Stimulated activated CD4-positive, alpha-beta T cell treated with anti-CD3 and anti-CD28 coated beads, Interleukin-4, amount 100 ng/mL, for 4 hours (primary cell): ENCODE data around the gene ACBD5.
"Not testable (repeated sequence)": the region's sequence is repeated elsewhere in the genome, so short reads cannot be mapped to it uniquely, and the experiment has no call there.

Experiments
- DNase-seq, 2 experiments: peaks; one replicate each; pipeline ENCODE4 v3.0.0-alpha.2; 2020

The ACBD5 gene

DNA sequence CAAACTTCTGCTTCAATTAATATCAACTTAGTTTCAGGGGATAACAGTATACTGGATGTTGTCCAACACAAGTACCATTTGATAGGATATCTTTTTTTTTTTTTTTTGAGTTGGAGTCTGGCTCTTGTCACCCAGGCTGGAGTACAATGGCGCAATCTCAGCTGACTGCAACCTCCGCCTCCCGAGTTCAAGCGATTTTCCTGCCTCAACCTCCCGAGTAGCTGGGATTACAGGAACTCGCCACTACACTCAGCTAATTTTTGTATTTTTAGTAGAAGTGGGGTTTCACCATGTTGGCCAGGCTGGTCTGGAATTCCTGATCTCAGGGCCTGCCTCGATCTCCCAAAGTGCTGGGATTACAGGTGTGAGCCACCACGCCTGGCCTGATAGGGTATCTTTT lies 3.1 kb downstream of the ACBD5 start:
- DNase-seq = not testable (repeated sequence)

DNA sequence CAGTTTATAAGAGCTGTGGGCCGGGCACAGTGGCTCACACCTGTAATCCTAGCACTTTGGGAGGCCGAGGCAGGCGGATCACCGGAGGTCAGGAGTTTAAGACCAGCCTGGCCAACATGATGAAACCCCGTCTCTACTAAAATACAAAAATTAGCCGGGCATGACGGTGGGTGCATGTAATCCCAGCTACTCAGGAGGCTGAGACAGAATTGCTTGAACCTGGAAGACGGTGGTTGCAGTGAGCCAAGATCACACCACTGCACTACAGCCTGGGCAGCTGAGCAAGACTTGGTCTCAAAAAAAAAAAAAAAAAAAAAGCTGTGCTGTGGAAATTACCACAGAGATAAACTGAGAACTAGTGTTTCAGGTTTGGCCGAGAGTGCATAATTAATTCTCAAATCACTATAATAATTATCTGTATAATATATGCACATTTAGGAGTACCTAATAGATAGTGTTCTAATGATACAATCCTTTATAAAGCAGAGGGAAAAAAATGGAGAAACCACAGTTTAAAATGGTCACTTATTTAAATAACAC lies 3.9 kb downstream of the ACBD5 start:
- not testable (repeated sequence) for DNase-seq

DNA sequence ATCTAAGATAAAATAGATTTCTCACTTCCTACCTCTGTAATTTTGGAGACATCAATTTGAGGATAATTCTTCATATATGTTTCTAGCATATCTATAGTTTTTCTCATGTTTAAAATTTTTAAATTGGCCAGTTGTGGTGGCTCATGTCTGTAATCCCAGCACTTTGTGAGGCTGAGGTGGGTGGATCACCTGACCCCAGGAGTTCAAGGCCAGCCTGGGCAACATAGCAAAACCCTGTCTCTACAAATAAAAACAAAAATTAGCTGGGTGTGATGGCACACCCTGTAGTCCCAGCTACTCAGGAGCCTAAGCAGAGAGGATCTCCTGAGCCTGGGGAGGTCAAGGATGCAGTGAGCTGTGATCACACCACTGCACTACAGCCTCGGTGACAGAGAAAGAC lies 4.9 kb downstream of the ACBD5 start:
- no peak for DNase-seq

DNA sequence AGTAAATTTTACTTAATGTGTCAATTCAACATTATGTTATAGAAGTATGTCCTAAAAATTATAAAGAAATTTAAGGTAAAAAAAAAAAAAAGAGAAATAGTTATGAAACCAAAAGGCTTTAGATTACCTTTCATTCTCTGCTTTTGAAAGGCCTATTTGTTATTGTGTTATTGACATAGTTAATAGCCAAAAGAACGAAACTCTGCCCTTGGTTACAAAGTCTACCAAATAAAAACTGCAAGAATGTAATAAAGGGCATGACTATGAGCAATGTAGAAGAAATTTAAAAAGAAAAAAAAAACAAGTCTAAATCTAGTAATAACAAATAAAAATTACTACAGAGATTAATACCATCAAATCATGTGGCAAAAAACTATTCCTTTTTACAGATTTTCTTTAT lies 10.6 kb downstream of the ACBD5 start:
- DNase-seq = no peak

GRCh38 chr10:27225642-27226257 lies 14.8 kb downstream of the ACBD5 start:
- no peak for DNase-seq

- no peak for DNase-seq
Measured at GRCh38 chr10:27225011-27225590, 15.5 kb downstream of the ACBD5 start.

- peak; percentile 25 to 26 for DNase-seq
Measured at GRCh38 chr10:27223964-27224363, 16.6 kb downstream of the ACBD5 start.

GRCh38 chr10:27207350-27207749 lies 33.2 kb downstream of the ACBD5 start:
- DNase-seq = no peak

DNA sequence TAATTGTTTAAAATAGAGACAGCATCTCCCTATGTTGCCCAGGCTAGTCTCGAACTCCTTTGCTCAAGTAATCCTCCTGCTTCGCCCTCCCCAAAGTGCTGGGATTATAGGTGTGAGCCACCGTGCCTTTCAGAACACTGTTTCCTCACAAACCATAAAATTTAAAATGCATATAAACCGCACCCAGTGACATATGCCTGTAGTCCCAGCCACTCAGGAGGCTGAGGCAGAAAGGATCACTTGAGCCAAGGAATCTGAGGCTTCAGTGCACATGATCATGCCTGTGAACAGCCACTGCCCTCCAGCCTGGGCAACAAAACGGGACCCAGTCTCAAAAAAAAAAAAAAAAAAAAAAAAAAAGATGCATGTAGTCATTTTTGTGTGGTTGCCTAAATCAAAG lies 36.8 kb downstream of the ACBD5 start:
- DNase-seq = no peak

DNA sequence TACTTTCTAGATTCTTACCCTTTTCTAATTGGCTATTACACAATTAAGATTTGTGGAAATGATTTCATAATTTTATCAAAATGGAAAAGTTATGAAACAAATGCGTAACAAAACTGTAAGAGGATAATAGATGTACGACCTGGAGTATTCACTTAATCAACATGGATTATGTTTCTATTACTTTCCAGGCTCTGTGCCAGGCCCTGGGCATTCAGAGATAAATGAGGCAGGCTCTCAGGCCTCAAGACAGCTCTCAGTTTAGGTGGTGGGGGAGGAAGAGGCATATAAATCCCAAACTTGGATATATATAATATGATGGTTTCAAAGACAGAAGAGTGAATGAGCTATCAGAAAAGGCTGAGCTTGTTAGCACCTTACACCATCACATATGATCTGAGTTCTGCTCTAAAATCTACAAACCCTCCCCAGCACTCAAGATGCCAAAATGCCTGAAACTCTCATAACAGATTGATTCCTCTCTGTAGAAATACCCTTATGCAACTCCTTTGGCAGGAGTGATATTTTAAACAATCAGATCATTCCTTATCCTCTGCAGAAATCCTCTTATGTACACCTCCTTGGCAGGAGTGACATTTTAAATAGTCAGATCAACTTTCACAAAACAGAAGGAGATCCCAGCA lies 42.5 kb downstream of the ACBD5 start:
- no peak for DNase-seq

- no peak for DNase-seq
Measured at GRCh38 chr10:27192284-27192683, 48.3 kb downstream of the ACBD5 start.

GRCh38 chr10:27190508-27190907 lies 50.1 kb downstream of the ACBD5 start:
- DNase-seq = no peak

DNA sequence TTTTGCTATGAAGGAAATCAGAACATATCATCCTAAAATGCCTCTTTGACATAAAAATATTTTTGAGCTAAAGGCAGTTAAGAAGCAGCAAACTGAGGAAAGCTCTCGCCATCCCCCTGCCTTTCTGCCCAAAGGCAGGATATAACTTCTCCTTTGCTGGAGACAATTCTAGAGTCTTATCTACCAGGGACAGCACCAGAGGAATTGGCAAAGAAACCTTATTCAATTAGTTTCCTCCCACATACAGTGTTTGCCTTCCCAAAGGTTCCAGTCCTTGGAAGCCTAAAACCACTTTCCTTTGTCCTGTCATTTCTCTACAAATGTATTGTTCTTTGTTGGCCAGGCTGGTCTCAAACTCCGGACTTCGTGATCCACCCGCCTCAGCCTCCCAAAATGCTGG lies 51.7 kb downstream of the ACBD5 start:
- DNase-seq = no peak

GRCh38 chr10:27188259-27188658 lies 52.3 kb downstream of the ACBD5 start:
- DNase-seq = no peak

- DNase-seq = no peak
Measured at GRCh38 chr10:27169849-27170248, 70.7 kb downstream of the ACBD5 start.

DNA sequence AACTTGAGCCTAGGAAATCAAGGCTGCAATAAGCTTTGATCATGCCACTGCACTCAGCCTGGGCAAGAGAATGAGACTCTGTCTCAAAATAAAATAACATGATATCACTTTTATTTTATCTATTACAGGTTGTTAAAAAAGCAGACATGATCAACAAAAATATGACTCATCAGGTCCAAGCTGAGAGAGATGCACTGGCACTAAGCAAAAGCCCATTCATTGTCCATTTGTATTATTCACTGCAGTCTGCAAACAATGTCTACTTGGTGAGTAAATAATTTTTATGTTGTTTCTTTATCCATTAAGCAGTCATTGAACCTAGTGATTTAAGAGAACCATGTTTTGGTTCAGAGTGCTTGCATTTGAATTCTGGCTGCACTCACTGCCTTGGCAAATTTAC lies 82.2 kb downstream of the ACBD5 start:
- no peak for DNase-seq

DNA sequence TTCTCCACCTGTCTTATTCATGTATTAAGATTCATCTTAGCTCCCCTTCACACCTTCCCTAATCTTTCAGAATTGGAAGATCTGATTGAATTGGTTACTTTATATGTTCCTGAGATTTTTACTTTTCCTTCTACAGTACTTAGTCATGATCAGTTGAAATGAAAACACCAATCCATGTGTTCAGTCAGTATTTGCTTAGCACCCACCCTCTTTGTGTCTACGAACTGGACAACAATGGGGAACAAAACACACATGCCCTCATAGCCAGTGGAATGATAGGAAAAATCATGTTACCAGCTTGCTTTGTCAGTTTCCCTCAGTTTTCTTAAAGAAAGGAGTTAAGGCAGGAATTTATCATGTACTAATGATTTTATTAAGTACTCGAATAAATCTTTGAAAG lies 83.4 kb downstream of the ACBD5 start:
- DNase-seq = no peak

- not testable (repeated sequence) for DNase-seq
Measured at GRCh38 chr10:27156566-27156965, 84.0 kb downstream of the ACBD5 start.

GRCh38 chr10:27155066-27155754 lies 85.4 kb downstream of the ACBD5 start, which contains the start of gene MASTL:
TSS of gene MASTL (plus strand) at chr10:27155352. CDS start at chr10:27155427, 75 bp downstream.
- DNase-seq = peak; percentile 92 to 94

GRCh38 chr10:27153845-27154193 lies 86.8 kb downstream of the ACBD5 start:
- peak in 1 of 2 experiments; percentile 12 for DNase-seq

GRCh38 chr10:27153329-27153728 lies 87.3 kb downstream of the ACBD5 start:
- DNase-seq = no peak

- no peak for DNase-seq
Measured at GRCh38 chr10:27152687-27153086, 87.9 kb downstream of the ACBD5 start.

DNA sequence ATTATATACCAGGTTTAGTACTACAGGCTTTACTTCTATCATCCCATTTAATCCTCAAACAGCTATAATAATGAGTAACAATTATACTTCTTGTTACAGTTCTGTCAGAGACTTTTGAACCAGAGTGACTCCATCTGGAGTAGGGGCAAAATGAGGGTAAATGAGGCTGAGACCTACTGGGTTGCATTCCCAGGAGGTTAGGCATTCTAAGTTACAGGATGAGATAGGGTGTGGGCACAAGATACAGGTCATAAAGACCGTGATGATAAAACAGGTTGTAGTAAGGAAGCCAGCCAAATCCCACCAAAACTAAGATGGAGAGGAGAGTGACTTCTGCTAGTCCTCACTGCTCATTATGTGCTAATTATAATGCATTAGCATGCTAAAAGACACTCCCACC lies 90.3 kb downstream of the ACBD5 start:
- DNase-seq = no peak

GRCh38 chr10:27147701-27148100 lies 92.9 kb downstream of the ACBD5 start:
- no peak for DNase-seq
